OCI-LY1 (cell line): Measurements from ENCODE around the gene CELF3.

Experiments
- H2AFZ ChIP-seq: fragments of 200-600 bp; sonication (generic), shearing (Covaris generic); 2 replicates; pipeline ENCODE4 v1.6.0; 2014; ENCODE audit warnings: antibody characterized with exemption, mild to moderate bottlenecking, low read length
- H3F3A ChIP-seq: fragments of 200-600 bp; sonication (generic), shearing (Covaris generic); 2 replicates; pipeline ENCODE4 v1.6.0; 2014; ENCODE audit warnings: mild to moderate bottlenecking, antibody characterized with exemption, low read length, moderate library complexity; ENCODE audit not compliant: insufficient read depth
- H3K27ac ChIP-seq: fragments of 200-600 bp; sonication (generic); 2 replicates; pipeline ENCODE4 v1.5.1; 2014; ENCODE audit warnings: low read length, mixed run types, mild to moderate bottlenecking, low read depth; ENCODE audit not compliant: poor library complexity, severe bottlenecking
- H3K27me3 ChIP-seq: fragments of 200-600 bp; sonication (generic); 2 replicates; pipeline ENCODE4 v1.6.0; 2014; ENCODE audit warnings: antibody characterized with exemption, mild to moderate bottlenecking, low read length, moderate library complexity; ENCODE audit not compliant: insufficient read depth
- H3K36me3 ChIP-seq: fragments of 200-600 bp; sonication (generic); 2 replicates; pipeline ENCODE4 v1.6.1; 2014; ENCODE audit warnings: mild to moderate bottlenecking, antibody characterized with exemption, low read length, moderate library complexity, mixed read lengths; ENCODE audit not compliant: insufficient read depth
- H3K4me1 ChIP-seq: fragments of 200-600 bp; sonication (generic); 2 replicates; pipeline ENCODE4 v1.5.1; 2014; ENCODE audit warnings: mild to moderate bottlenecking, low read length, moderate library complexity; ENCODE audit not compliant: insufficient read depth, severe bottlenecking
- H3K4me2 ChIP-seq: fragments of 200-600 bp; sonication (generic), shearing (Covaris generic); 2 replicates; pipeline ENCODE4 v1.6.1; 2014; ENCODE audit warnings: low read length
- H3K4me3 ChIP-seq: fragments of 200-600 bp; sonication (generic); 2 replicates; pipeline ENCODE4 v1.5.1; 2014; ENCODE audit warnings: low read length, low read depth, mild to moderate bottlenecking, mixed read lengths; ENCODE audit not compliant: poor library complexity, severe bottlenecking
- H3K79me2 ChIP-seq: fragments of 200-600 bp; shearing (Covaris generic); 2 replicates; pipeline ENCODE4 v1.6.1; 2016; ENCODE audit warnings: mixed run types, low read length, mixed read lengths; ENCODE audit not compliant: insufficient read depth
- H3K9ac ChIP-seq: fragments of 200-600 bp; sonication (generic), shearing (Covaris generic); 2 replicates; pipeline ENCODE4 v1.6.1; 2014; ENCODE audit warnings: mild to moderate bottlenecking, low read length, mixed read lengths
- H3K9me2 ChIP-seq: fragments of 200-600 bp; sonication (generic), shearing (Covaris generic); 2 replicates; pipeline ENCODE4 v1.6.1; 2014; ENCODE audit warnings: low read depth, mild to moderate bottlenecking, low read length, mixed read lengths
- H3K9me3 ChIP-seq: fragments of 200-600 bp; shearing (Covaris generic); 2 replicates; pipeline ENCODE4 v1.6.1; 2014; ENCODE audit warnings: low read length, mixed read lengths
- H4K20me1 ChIP-seq: fragments of 200-600 bp; sonication (generic), shearing (Covaris generic); 2 replicates; pipeline ENCODE4 v1.6.0; 2016; ENCODE audit warnings: mild to moderate bottlenecking, low read length; ENCODE audit not compliant: insufficient read depth
- EZH2 ChIP-seq: fragments of 200-600 bp; sonication (generic), shearing (Covaris generic); IDR thresholded peaks from 2 replicates; pipeline ENCODE4 v1.8.0; 2017; ENCODE audit warnings: borderline replicate concordance, mixed run types, mild to moderate bottlenecking, antibody characterized with exemption, low read length, moderate library complexity, mixed read lengths
- TF ChIP-seq, protein P1 (sequence below): fragments of 200-600 bp; sonication (generic), shearing (Covaris generic); IDR thresholded peaks from 2 replicates; pipeline ENCODE4 v1.5.1; 2017; ENCODE audit warnings: mild to moderate bottlenecking, antibody characterized with exemption, low read length, moderate library complexity, mixed read lengths

The CELF3 gene

DNA sequence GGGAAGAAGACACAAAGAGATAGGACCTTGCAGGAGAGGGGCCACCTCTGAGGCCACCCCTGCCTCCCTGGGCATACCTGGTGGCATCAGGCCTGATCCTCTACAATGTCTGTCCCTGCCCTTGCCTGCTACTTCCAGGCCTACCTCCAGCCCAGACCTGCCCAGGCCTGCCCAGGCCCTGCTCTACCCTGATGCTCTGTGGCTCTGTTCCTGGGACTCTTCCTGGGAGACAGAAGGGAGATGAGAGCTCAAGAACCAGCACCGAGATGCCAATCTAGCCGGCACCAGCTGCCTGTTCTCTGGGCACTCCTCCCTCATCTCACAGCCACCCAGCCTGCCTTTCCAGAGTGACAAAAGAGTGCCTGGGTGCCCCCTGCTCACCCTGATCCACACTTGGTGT, 2.7 kb downstream of the CELF3 start:
- Histone ChIP-seq H3K4me3 (no peak overlapping the region), H3K27ac (no peak overlapping the region), H4K20me1 (no peaks in the 10 kb centered on the region), H3K4me1 (no peaks in the 10 kb centered on the region), H3K9ac (no peak overlapping the region), H3K9me3 (no peaks in the 10 kb centered on the region), H2AFZ (no peak overlapping the region), H3F3A (no peaks in the 10 kb centered on the region), H3K9me2 (no peaks in the 10 kb centered on the region), H3K36me3 (no peaks in the 10 kb centered on the region), H3K79me2 (no peaks in the 10 kb centered on the region), H3K4me2 (no peak overlapping the region), H3K27me3 (no peaks in the 10 kb centered on the region)
- TF ChIP-seq, protein P1, sequence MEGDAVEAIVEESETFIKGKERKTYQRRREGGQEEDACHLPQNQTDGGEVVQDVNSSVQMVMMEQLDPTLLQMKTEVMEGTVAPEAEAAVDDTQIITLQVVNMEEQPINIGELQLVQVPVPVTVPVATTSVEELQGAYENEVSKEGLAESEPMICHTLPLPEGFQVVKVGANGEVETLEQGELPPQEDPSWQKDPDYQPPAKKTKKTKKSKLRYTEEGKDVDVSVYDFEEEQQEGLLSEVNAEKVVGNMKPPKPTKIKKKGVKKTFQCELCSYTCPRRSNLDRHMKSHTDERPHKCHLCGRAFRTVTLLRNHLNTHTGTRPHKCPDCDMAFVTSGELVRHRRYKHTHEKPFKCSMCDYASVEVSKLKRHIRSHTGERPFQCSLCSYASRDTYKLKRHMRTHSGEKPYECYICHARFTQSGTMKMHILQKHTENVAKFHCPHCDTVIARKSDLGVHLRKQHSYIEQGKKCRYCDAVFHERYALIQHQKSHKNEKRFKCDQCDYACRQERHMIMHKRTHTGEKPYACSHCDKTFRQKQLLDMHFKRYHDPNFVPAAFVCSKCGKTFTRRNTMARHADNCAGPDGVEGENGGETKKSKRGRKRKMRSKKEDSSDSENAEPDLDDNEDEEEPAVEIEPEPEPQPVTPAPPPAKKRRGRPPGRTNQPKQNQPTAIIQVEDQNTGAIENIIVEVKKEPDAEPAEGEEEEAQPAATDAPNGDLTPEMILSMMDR: no peak
- no peak for TF ChIP-seq EZH2

DNA sequence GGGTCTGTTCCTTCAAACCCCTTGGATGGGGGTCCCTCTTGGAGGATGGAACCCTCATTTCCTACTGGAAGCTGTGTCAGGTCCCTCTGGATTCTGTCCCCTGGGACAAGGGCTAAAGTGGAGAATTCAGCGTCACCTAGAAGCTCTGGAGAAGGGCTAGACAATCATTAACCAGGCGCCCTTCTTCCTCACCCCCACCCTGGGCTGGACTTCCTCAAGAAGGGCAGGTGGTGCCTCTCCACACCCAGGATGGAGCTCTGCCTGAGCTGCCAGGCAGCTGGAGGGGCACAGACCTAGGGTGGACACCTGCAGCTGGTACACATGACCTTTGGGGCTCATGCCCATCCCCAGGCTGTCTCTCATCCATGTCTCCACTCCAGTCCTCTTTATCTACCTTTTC, 3.6 kb downstream of the CELF3 start:
- Histone ChIP-seq H2AFZ (no peak overlapping the region), H3K9ac (no peak overlapping the region), H3K27ac (no peak overlapping the region), H3F3A (no peaks in the 10 kb centered on the region), H3K36me3 (no peaks in the 10 kb centered on the region), H3K4me2 (no peak overlapping the region), H3K4me3 (no peak overlapping the region), H3K4me1 (no peaks in the 10 kb centered on the region), H3K79me2 (no peaks in the 10 kb centered on the region), H3K27me3 (no peaks in the 10 kb centered on the region), H3K9me3 (no peaks in the 10 kb centered on the region), H3K9me2 (no peaks in the 10 kb centered on the region), H4K20me1 (no peaks in the 10 kb centered on the region)
- TF ChIP-seq, protein P1: no peak
- no peak for TF ChIP-seq EZH2

DNA sequence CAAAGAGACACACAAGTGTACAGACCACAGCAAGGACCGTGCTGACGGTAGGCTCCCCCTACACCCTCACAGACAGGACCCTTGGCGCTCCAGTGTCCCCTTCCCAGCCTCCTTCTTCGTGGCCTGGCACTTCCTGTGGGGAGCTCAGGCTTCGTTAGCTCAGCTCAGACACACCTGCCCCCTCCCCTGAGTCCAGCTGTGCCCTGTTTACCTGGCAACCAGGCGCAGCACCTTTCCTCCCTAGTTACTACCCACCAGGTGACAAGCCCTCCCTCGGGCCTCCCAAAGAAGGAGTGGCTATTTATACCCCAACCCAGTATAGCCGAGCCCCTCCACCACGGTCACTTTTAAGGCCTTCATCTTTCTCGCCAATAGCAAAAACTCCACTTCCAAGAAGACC, 4.7 kb downstream of the CELF3 start:
- H3K4me1 ChIP-seq: no peaks in the 10 kb centered on the region

More for the DNA sequence above, 4.7 kb downstream of the CELF3 start:
- Histone ChIP-seq H3K36me3 (no peaks in the 10 kb centered on the region), H3K9me3 (no peaks in the 10 kb centered on the region), H4K20me1 (no peaks in the 10 kb centered on the region), H3K27me3 (no peaks in the 10 kb centered on the region), H3F3A (no peaks in the 10 kb centered on the region), H3K9me2 (no peaks in the 10 kb centered on the region), H2AFZ (no peak overlapping the region), H3K4me3 (no peak overlapping the region), H3K27ac (no peak overlapping the region), H3K79me2 (no peaks in the 10 kb centered on the region), H3K9ac (no peak overlapping the region), H3K4me2 (no peak overlapping the region)
- TF ChIP-seq, protein P1: no peak
- TF ChIP-seq EZH2: no peak
